Measurements from ENCODE around the gene PALD1. TPM values are rescaled to one million over a fixed set of nuclear protein-coding genes. Genes with fewer than 3 reads are reported as not detected.

PALD1 gene
- total and polyA plus RNA-seq, 2 of the 13 experiments (the other 11 are each of a cell fraction or from before 2014, with no cell fraction given) = 0.07 to 0.09 TPM

GRCh38 chr10:70430493-70431445, 47.8 kb upstream of the PALD1 start (continued):
- TF ChIP-seq ZNF337 (CRISPR knock-in tag; IDR thresholded peaks at IDR 0.05; ENCODE audit: borderline replicate concordance, low read depth) = no peak
- no peak for TF ChIP-seq ZNF83 (CRISPR knock-in tag; IDR thresholded peaks at IDR 0.05; ENCODE audit: borderline replicate concordance)
- TF ChIP-seq ZNF512 (CRISPR knock-in tag; IDR thresholded peaks at IDR 0.05) = no peak
- TF ChIP-seq KDM6A (CRISPR knock-in tag; IDR thresholded peaks at IDR 0.05; ENCODE audit: low read depth) = no peak
- no peak for TF ChIP-seq SUZ12 (IDR thresholded peaks at IDR 0.05; ENCODE audit: low read depth, low read length)
- TF ChIP-seq RXRA (CRISPR knock-in tag; IDR thresholded peaks at IDR 0.05) = peak; percentile 26; the same call in 1 of the 2 replicates
- peak; percentile 53 for TF ChIP-seq HNF4A (CRISPR knock-in tag; IDR thresholded peaks at IDR 0.05)
- TF ChIP-seq ETV5 (CRISPR knock-in tag; IDR thresholded peaks at IDR 0.05; ENCODE audit: borderline replicate concordance) = no peak
- TF ChIP-seq ZNF276 (CRISPR knock-in tag; IDR thresholded peaks at IDR 0.05; ENCODE audit: low read depth) = no peak
- no peak for TF ChIP-seq ZNF615 (CRISPR knock-in tag; IDR thresholded peaks at IDR 0.05; ENCODE audit: borderline replicate concordance)
- TF ChIP-seq ZMYM4 (CRISPR knock-in tag; IDR thresholded peaks at IDR 0.05) = peak; percentile 61; the same call in 1 of the 2 replicates
- peak; percentile 14; the same call in 1 of the 2 replicates for TF ChIP-seq FOXP1 (IDR thresholded peaks at IDR 0.05)
- TF ChIP-seq FOXP1 (CRISPR knock-in tag; IDR thresholded peaks at IDR 0.05) = peak; percentile 87
- no peak for TF ChIP-seq ZBTB37 (CRISPR knock-in tag; IDR thresholded peaks at IDR 0.05)
- no peak for TF ChIP-seq BRF2 (CRISPR knock-in tag; IDR thresholded peaks at IDR 0.05)
- no peak for TF ChIP-seq HNRNPH1 (optimal IDR thresholded peaks at IDR 0.05; ENCODE audit: low read depth, low read length)
- TF ChIP-seq AKNA (CRISPR knock-in tag; IDR thresholded peaks at IDR 0.05; ENCODE audit: borderline replicate concordance) = no peak
- no peak for TF ChIP-seq ZNF558 (CRISPR knock-in tag; IDR thresholded peaks at IDR 0.05; ENCODE audit: borderline replicate concordance)

All from HepG2 (cell line).